Measurements from ENCODE around the gene HS1BP3. TPM values are rescaled to one million over a fixed set of nuclear protein-coding genes. Genes with fewer than 3 reads are reported as not detected.

The HS1BP3 gene
- total RNA-seq, 1 experiment from 2014 or later, result 17.1 TPM

GRCh38 chr2:20637147-20637546 is 13.8 kb downstream of the HS1BP3 start:
- Histone ChIP-seq H3K79me2 (ENCODE audit: insufficient read depth, low read length) (no peaks in the 10 kb centered on the region), H3K4me1 (ENCODE audit: control insufficient read depth in 1 of 2, insufficient read depth in 2 of 2, low read length in 2 of 2) (peaks cover 9 to 18% of the 10 kb centered on the region in 2 experiments; a peak in 3 of 4 replicates), H3K4me2 (ENCODE audit: low read length) (no peak overlapping the region), H3K9me3 (ENCODE audit: control insufficient read depth in 1 of 2, insufficient read depth in 1 of 2, low read depth in 1 of 2, low read length in 2 of 2) (no peaks in the 10 kb centered on the region), H2AFZ (ENCODE audit: low read depth, low read length, poor library complexity, severe bottlenecking) (no peak overlapping the region), H3K27me3 (ENCODE audit: insufficient read depth, low read length) (no peaks in the 10 kb centered on the region), H3K36me3 (ENCODE audit: control insufficient read depth in 1 of 2, insufficient read depth in 2 of 2, low read length in 2 of 2) (no peaks in the 10 kb centered on the region), H3K9me2 (ENCODE audit: insufficient read depth) (no peaks in the 10 kb centered on the region), H4K20me1 (ENCODE audit: insufficient read depth) (no peaks in the 10 kb centered on the region), H3K4me3 (replicated peaks in 1 of 2; ENCODE audit: low read depth in 1 of 2, low read length in 2 of 2) (no peak overlapping the region), H3K27ac (ENCODE audit: low read depth, low read length) (no peak overlapping the region), H3K9ac (ENCODE audit: low read length) (no peak overlapping the region)
- ChIA-PET CTCF (no interaction called here), POLR2A (no interaction called here), RAD21 (ENCODE audit: low non-redundant PET in 1 of 2, low total read pairs in 2 of 2, uncharacterized antibody in 2 of 2, unreplicated experiment in 2 of 2) (no interaction called here)
- TF ChIP-seq SIN3A (IDR thresholded peaks at IDR 0.05; ENCODE audit: low read depth) (no peak), SP1 (IDR thresholded peaks at IDR 0.05; ENCODE audit: low read depth) (no peak), POLR2A (IDR thresholded peaks at IDR 0.05; ENCODE audit: borderline replicate concordance, extremely low read depth, insufficient read depth, insufficient read length) (no peak), RAD21 (IDR thresholded peaks at IDR 0.05; ENCODE audit: low read depth) (no peak), ZFX (IDR thresholded peaks at IDR 0.05) (no peak), TCF7L2 (IDR thresholded peaks at IDR 0.05; ENCODE audit: borderline replicate concordance, extremely low read depth, insufficient read depth, insufficient read length) (no peak), JUND (IDR thresholded peaks at IDR 0.05) (no peak), SRF (IDR thresholded peaks at IDR 0.05; ENCODE audit: low read depth) (no peak), EZH2phosphoT487 (IDR thresholded peaks at IDR 0.05; ENCODE audit: borderline replicate concordance) (no peak), CBX3 (IDR thresholded peaks at IDR 0.05; ENCODE audit: low read depth) (no peak), ZBTB33 (IDR thresholded peaks at IDR 0.05; ENCODE audit: extremely low read depth, insufficient replicate concordance, low read length) (no peak), ELF1 (IDR thresholded peaks at IDR 0.05; ENCODE audit: borderline replicate concordance, low read depth) (no peak), FOSL1 (IDR thresholded peaks at IDR 0.05; ENCODE audit: low read depth) (no peak), ZNF274 (IDR thresholded peaks at IDR 0.05; ENCODE audit: low read depth, low read length) (no peak), CEBPB (IDR thresholded peaks at IDR 0.05; ENCODE audit: low read depth) (no peak)
- no TSS peak for BruUV-seq (replicated peaks)
- intact Hi-C loops (cut with micrococcal nuclease), result no loop called here
- no peak for DNase-seq (ENCODE audit: low read depth, low spot score)
- ATAC-seq, result no peak

All from HCT116 (cell line).